ENCODE measurements around the gene PPP6C.
"Not testable (repeated sequence)": the region's sequence is repeated elsewhere in the genome, so short reads cannot be mapped to it uniquely, and the experiment has no call there.

The PPP6C gene

GRCh38 chr9:125176636-125177035 lies 13.0 kb downstream of the PPP6C start:
- no peak for TF ChIP-seq CTCF (IDR thresholded peaks at IDR 0.05; ENCODE audit: control insufficient read depth, insufficient read depth, low read depth, low read length, missing control alignments)
- H3K4me3 ChIP-seq (ENCODE audit: control insufficient read depth, low read depth, low read length), result no peak overlapping the region
- DNase-seq (ENCODE audit: low read depth), result no peak

GRCh38 chr9:125172031-125172755 lies 17.4 kb downstream of the PPP6C start:
- DNase-seq (ENCODE audit: low read depth), result no peak
- no peak overlapping the region for H3K4me3 ChIP-seq (ENCODE audit: control insufficient read depth, low read depth, low read length)
- TF ChIP-seq CTCF (IDR thresholded peaks at IDR 0.05; ENCODE audit: control insufficient read depth, insufficient read depth, low read depth, low read length, missing control alignments), result no peak

- TF ChIP-seq CTCF (IDR thresholded peaks at IDR 0.05; ENCODE audit: control insufficient read depth, insufficient read depth, low read depth, low read length, missing control alignments), result no peak
- H3K4me3 ChIP-seq (ENCODE audit: control insufficient read depth, low read depth, low read length), result no peak overlapping the region
- no peak for DNase-seq (ENCODE audit: low read depth)
Measured at GRCh38 chr9:125169895-125170294, 19.7 kb downstream of the PPP6C start.

GRCh38 chr9:125166762-125167161 lies 22.8 kb downstream of the PPP6C start:
- no peak for TF ChIP-seq CTCF (IDR thresholded peaks at IDR 0.05; ENCODE audit: control insufficient read depth, insufficient read depth, low read depth, low read length, missing control alignments)
- no peak for DNase-seq (ENCODE audit: low read depth)
- no peak overlapping the region for H3K4me3 ChIP-seq (ENCODE audit: control insufficient read depth, low read depth, low read length)

GRCh38 chr9:125162891-125163290 lies 26.7 kb downstream of the PPP6C start:
- not testable (repeated sequence) for DNase-seq (ENCODE audit: low read depth); H3K4me3 ChIP-seq (ENCODE audit: control insufficient read depth, low read depth, low read length)

GRCh38 chr9:125161284-125161918 lies 28.2 kb downstream of the PPP6C start:
- H3K4me3 ChIP-seq (ENCODE audit: control insufficient read depth, low read depth, low read length), result no peak overlapping the region
- TF ChIP-seq CTCF (IDR thresholded peaks at IDR 0.05; ENCODE audit: control insufficient read depth, insufficient read depth, low read depth, low read length, missing control alignments), result no peak
- no peak for DNase-seq (ENCODE audit: low read depth)

- no peak overlapping the region for H3K4me3 ChIP-seq (ENCODE audit: control insufficient read depth, low read depth, low read length)
- no peak for TF ChIP-seq CTCF (IDR thresholded peaks at IDR 0.05; ENCODE audit: control insufficient read depth, insufficient read depth, low read depth, low read length, missing control alignments)
- DNase-seq (ENCODE audit: low read depth), result no peak
Measured at GRCh38 chr9:125160750-125161149, 28.9 kb downstream of the PPP6C start.
